GM18951 (cell line): ENCODE data around the gene DHRS7.
"Not testable (repeated sequence)": the region's sequence is repeated elsewhere in the genome, so short reads cannot be mapped to it uniquely, and the experiment has no call there.

Source experiments
- POLR2A ChIP-seq: IDR thresholded peaks from 4 replicates; pipeline ENCODE4 v1.6.1; 2011; ENCODE audit warnings: mild to moderate bottlenecking; ENCODE audit not compliant: insufficient read length, insufficient read depth; ENCODE audit errors: extremely low read depth
- in situ Hi-C: fragments of 300-500 bp; cut with MboI; formaldehyde crosslinking; loops from one replicate; pipeline ENCODE4 v1.12.0; 2022; ENCODE audit warnings: low sequenced_read_pairs, mixed read lengths, inconsistent platforms; ENCODE audit not compliant: unreplicated experiment

DHRS7 gene

GRCh38 chr14:60153991-60154390, 11.2 kb downstream of the DHRS7 start:
- no peak for TF ChIP-seq POLR2A
- in situ Hi-C loops: no loop called here

GRCh38 chr14:60151715-60152114, 13.5 kb downstream of the DHRS7 start:
- no peak for TF ChIP-seq POLR2A
- in situ Hi-C loops: no loop called here

GRCh38 chr14:60134702-60135101, 30.5 kb downstream of the DHRS7 start:
- no peak for TF ChIP-seq POLR2A
- in situ Hi-C loops: no loop called here

- in situ Hi-C loops: no loop called here
These were observed 31.7 kb downstream of the DHRS7 start for GRCh38 chr14:60133487-60133886.

GRCh38 chr14:60125918-60126317, 39.3 kb downstream of the DHRS7 start:
- no peak for TF ChIP-seq POLR2A
- in situ Hi-C loops: no loop called here

More at GRCh38 chr14:60133487-60133886, 31.7 kb downstream of the DHRS7 start:
- no peak for TF ChIP-seq POLR2A

GRCh38 chr14:60116181-60116580, 49.0 kb downstream of the DHRS7 start:
- in situ Hi-C loops: no loop called here

GRCh38 chr14:60114881-60115280, 50.3 kb downstream of the DHRS7 start:
- no peak for TF ChIP-seq POLR2A
- in situ Hi-C loops: no loop called here

More at GRCh38 chr14:60116181-60116580, 49.0 kb downstream of the DHRS7 start:
- no peak for TF ChIP-seq POLR2A

- in situ Hi-C loops: no loop called here
- no peak for TF ChIP-seq POLR2A
These were observed 53.5 kb downstream of the DHRS7 start for GRCh38 chr14:60111732-60112131.

GRCh38 chr14:60107477-60107876, 57.7 kb downstream of the DHRS7 start:
- in situ Hi-C loops: no loop called here
- TF ChIP-seq POLR2A: no peak

- in situ Hi-C loops: no loop called here
- no peak for TF ChIP-seq POLR2A
These were observed 58.9 kb downstream of the DHRS7 start for GRCh38 chr14:60106339-60106738.

GRCh38 chr14:60102389-60102788, 62.8 kb downstream of the DHRS7 start:
- in situ Hi-C loops: no loop called here
- TF ChIP-seq POLR2A: no peak

- no peak for TF ChIP-seq POLR2A
- in situ Hi-C loops: no loop called here
These were observed 63.4 kb downstream of the DHRS7 start for GRCh38 chr14:60101786-60102185.

GRCh38 chr14:60099855-60100254, 65.3 kb downstream of the DHRS7 start:
- in situ Hi-C loops: not testable (repeated sequence)

- in situ Hi-C loops: no loop called here
- no peak for TF ChIP-seq POLR2A
These were observed 67.2 kb downstream of the DHRS7 start for GRCh38 chr14:60097974-60098373.

- in situ Hi-C loops: no loop called here
- TF ChIP-seq POLR2A: no peak
These were observed 69.3 kb downstream of the DHRS7 start for GRCh38 chr14:60095781-60096450.
